ENCODE measurements around the gene PAMR1. TPM values are rescaled to one million over a fixed set of nuclear protein-coding genes. Genes with fewer than 3 reads are reported as not detected.

PAMR1 gene
- total RNA-seq, 1 experiment from 2014 or later: not detected

GRCh38 chr11:35390737-35391682, 134.4 kb downstream of the PAMR1 start:
- Mint-ChIP-seq H3K4me3 (ENCODE audit: low read depth, unreplicated experiment) (no peak overlapping the region), H3K27me3 (ENCODE audit: unreplicated experiment) (no peaks in the 10 kb centered on the region), H3K4me1 (ENCODE audit: low read depth, unreplicated experiment) (peaks cover 47% of the 10 kb centered on the region), H3K27ac (ENCODE audit: unreplicated experiment) (peak overlapping the region; percentile 56), H3K9me3 (ENCODE audit: low read depth, unreplicated experiment) (no peaks in the 10 kb centered on the region), H3K36me3 (ENCODE audit: insufficient read depth, unreplicated experiment) (peaks cover 12% of the 10 kb centered on the region)
- peak; percentile 28 for DNase-seq
- CTCF ChIA-PET: interaction anchor here (0.7 to 2.3 kb wide), 8 partner anchors 17 to 494 kb away, joined by 3 to 12 read pairs (median 3); no protein-coding TSS in a partner anchor
- TF ChIP-seq, protein P1, sequence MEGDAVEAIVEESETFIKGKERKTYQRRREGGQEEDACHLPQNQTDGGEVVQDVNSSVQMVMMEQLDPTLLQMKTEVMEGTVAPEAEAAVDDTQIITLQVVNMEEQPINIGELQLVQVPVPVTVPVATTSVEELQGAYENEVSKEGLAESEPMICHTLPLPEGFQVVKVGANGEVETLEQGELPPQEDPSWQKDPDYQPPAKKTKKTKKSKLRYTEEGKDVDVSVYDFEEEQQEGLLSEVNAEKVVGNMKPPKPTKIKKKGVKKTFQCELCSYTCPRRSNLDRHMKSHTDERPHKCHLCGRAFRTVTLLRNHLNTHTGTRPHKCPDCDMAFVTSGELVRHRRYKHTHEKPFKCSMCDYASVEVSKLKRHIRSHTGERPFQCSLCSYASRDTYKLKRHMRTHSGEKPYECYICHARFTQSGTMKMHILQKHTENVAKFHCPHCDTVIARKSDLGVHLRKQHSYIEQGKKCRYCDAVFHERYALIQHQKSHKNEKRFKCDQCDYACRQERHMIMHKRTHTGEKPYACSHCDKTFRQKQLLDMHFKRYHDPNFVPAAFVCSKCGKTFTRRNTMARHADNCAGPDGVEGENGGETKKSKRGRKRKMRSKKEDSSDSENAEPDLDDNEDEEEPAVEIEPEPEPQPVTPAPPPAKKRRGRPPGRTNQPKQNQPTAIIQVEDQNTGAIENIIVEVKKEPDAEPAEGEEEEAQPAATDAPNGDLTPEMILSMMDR (IDR thresholded peaks at IDR 0.05; ENCODE audit: unreplicated experiment): no peak
- intact Hi-C loops (cut with micrococcal nuclease; ENCODE audit: unreplicated experiment): loop anchor here (5.0 to 10.0 kb wide), 5 partner anchors 114 to 796 kb away; no protein-coding TSS in a partner anchor
- BruUV-seq (replicated peaks): no TSS peak

- DNase-seq: peak; percentile 21
- Mint-ChIP-seq H3K4me3 (ENCODE audit: low read depth, unreplicated experiment) (no peak overlapping the region), H3K9me3 (ENCODE audit: low read depth, unreplicated experiment) (no peaks in the 10 kb centered on the region), H3K36me3 (ENCODE audit: insufficient read depth, unreplicated experiment) (peaks cover 12% of the 10 kb centered on the region), H3K4me1 (ENCODE audit: low read depth, unreplicated experiment) (peaks cover 47% of the 10 kb centered on the region), H3K27ac (ENCODE audit: unreplicated experiment) (no peak overlapping the region), H3K27me3 (ENCODE audit: unreplicated experiment) (no peaks in the 10 kb centered on the region)
- intact Hi-C loops (cut with micrococcal nuclease; ENCODE audit: unreplicated experiment): loop anchor here (5.0 to 10.0 kb wide), 5 partner anchors 113 to 795 kb away; no protein-coding TSS in a partner anchor
- CTCF ChIA-PET: interaction anchor here (1.2 to 1.6 kb wide), 2 partner anchors 225 to 392 kb away, joined by 3 read pairs; no protein-coding TSS in a partner anchor
- TF ChIP-seq, protein P1 (IDR thresholded peaks at IDR 0.05; ENCODE audit: unreplicated experiment): no peak
- no TSS peak for BruUV-seq (replicated peaks)
Observed at GRCh38 chr11:35389897-35390465, 135.4 kb downstream of the PAMR1 start.

DNA sequence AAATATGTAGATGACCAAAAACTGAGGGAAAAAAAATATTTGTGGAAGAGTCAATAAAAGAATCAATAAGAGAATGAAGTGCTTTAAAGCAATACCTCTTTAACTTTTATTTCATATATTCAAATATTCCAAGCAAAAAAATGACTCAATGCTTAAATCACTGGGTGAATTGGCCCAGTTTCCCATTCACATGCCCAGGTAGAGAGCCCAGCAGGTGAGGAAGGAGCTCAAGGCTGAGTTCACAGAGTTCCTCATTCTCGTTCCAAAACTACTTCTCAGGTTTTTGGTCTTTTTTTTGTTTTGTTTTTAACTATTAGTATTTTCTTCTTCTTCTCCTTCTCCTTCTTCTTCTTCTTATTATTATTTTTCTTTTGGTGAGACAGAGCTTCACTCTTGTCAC, 136.3 kb downstream of the PAMR1 start:
- Mint-ChIP-seq H3K9me3 (ENCODE audit: low read depth, unreplicated experiment) (no peaks in the 10 kb centered on the region), H3K4me3 (ENCODE audit: low read depth, unreplicated experiment) (no peak overlapping the region), H3K27ac (ENCODE audit: unreplicated experiment) (peak overlapping the region; percentile 28), H3K27me3 (ENCODE audit: unreplicated experiment) (no peaks in the 10 kb centered on the region), H3K4me1 (ENCODE audit: low read depth, unreplicated experiment) (peaks cover 47% of the 10 kb centered on the region), H3K36me3 (ENCODE audit: insufficient read depth, unreplicated experiment) (peaks cover 12% of the 10 kb centered on the region)
- intact Hi-C loops (cut with micrococcal nuclease; ENCODE audit: unreplicated experiment): no loop called here
- TF ChIP-seq, protein P1 (IDR thresholded peaks at IDR 0.05; ENCODE audit: unreplicated experiment): no peak
- no TSS peak for BruUV-seq (replicated peaks)
- CTCF ChIA-PET: interaction anchor here (1.2 kb wide), 1 partner anchor 224 kb away, joined by 3 read pairs; no protein-coding TSS in a partner anchor
- no peak for DNase-seq

DNA sequence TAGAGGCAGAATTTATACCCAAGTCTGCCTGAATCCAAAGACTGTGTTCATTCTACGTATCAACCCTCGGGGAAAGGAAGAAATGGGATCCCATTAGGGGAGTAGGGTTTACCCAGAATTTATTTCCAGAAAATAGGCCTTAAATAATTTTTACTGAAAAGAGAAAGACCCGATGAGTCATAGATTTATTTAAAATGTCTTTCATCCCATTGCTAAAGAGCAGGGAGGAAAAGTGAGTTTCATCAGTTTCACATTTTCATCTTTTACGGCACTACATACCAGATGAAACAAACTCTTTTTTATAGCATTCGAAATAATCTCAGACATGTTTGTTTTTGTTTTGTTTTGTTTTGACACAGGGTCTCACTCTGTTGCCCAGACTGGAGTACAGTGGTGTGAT, 137.4 kb downstream of the PAMR1 start:
- H3K27me3 Mint-ChIP-seq (ENCODE audit: unreplicated experiment): no peaks in the 10 kb centered on the region
- intact Hi-C loops (cut with micrococcal nuclease; ENCODE audit: unreplicated experiment): no loop called here
- BruUV-seq (replicated peaks): no TSS peak
- H3K36me3 Mint-ChIP-seq (ENCODE audit: insufficient read depth, unreplicated experiment): peaks cover 12% of the 10 kb centered on the region
- H3K9me3 Mint-ChIP-seq (ENCODE audit: low read depth, unreplicated experiment): no peaks in the 10 kb centered on the region
- CTCF ChIA-PET: interaction anchor here (1.0 kb wide), 1 partner anchor 386 kb away, joined by 5 read pairs; no protein-coding TSS in a partner anchor
- peaks cover 47% of the 10 kb centered on the region for H3K4me1 Mint-ChIP-seq (ENCODE audit: low read depth, unreplicated experiment)
- no peak overlapping the region for H3K4me3 Mint-ChIP-seq (ENCODE audit: low read depth, unreplicated experiment)
- no peak for DNase-seq
- TF ChIP-seq, protein P1 (IDR thresholded peaks at IDR 0.05; ENCODE audit: unreplicated experiment): no peak
- H3K27ac Mint-ChIP-seq (ENCODE audit: unreplicated experiment): no peak overlapping the region

All from Calu3 (cell line).